ENCODE results near the gene ARPC2.

Gene ARPC2
- long read RNA-seq, transcript ARPC2-202 (11 exons, 1,505 nt) = major isoform, 1,033 of 1,557 reads
- long read RNA-seq, transcript ARPC2-217 (5 exons, 1,039 nt) = minor isoform, 71 of 1,557 reads
- long read RNA-seq, transcript ARPC2-201 (10 exons, 1,605 nt) = minor isoform, 10 of 1,557 reads
- long read RNA-seq, partial matches to known transcripts = 346 of 1,557 reads
- long read RNA-seq, other reads (novel, unspliced or antisense) = 97 of 1,557 reads

DNA sequence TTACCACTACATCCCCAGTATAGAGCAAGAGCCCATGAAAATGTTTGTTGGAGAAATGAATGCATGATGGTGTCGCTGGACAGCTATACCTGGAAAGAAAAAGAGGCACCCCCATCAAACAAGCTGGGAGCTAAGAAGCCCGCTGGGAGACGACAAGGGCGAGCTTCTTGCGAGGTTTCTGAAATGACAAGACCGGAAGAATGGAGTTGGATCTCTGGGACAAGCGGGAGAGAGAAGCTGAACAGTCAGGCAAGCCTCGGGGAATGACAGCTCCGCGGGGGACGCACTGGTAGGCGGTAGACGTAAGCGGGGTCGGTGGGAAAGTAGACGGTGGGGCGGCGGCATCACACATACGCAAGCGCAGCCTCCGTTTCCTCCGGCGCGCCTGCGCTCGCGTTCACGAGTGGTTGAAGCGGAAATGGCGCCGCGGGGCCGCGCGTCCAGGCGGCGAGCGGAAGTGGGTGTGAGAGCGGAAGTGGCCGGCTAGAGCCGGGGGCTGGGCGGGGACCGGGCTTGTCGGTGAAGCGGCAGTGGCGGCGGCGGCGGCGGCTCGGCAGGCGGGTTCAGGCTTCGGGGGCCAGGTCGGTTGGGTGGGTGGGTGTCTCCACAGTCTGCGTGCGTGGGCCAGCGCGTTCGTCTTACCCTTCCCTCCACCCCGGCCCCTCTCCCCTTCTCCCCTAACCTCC lies at the start of gene ARPC2:
Gene ARPC2 (plus strand): TSS at position 516 of the 686 bp plus-strand sequence. CDS start 282 bp downstream, outside the sequence.
- H3K27ac ChIP-seq (replicated peaks) = peak within 1 kb of the TSS; percentile 97
- peak within 1 kb of the TSS; percentile 92 for H3K4me3 ChIP-seq (replicated peaks; ENCODE audit: insufficient read depth, low read length)
- peak; percentile 84 to 93 for DNase-seq (ENCODE audit: low read depth in 1 of 2, low spot score in 1 of 2)
- TF ChIP-seq, protein P1, sequence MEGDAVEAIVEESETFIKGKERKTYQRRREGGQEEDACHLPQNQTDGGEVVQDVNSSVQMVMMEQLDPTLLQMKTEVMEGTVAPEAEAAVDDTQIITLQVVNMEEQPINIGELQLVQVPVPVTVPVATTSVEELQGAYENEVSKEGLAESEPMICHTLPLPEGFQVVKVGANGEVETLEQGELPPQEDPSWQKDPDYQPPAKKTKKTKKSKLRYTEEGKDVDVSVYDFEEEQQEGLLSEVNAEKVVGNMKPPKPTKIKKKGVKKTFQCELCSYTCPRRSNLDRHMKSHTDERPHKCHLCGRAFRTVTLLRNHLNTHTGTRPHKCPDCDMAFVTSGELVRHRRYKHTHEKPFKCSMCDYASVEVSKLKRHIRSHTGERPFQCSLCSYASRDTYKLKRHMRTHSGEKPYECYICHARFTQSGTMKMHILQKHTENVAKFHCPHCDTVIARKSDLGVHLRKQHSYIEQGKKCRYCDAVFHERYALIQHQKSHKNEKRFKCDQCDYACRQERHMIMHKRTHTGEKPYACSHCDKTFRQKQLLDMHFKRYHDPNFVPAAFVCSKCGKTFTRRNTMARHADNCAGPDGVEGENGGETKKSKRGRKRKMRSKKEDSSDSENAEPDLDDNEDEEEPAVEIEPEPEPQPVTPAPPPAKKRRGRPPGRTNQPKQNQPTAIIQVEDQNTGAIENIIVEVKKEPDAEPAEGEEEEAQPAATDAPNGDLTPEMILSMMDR (IDR thresholded peaks at IDR 0.05; ENCODE audit: insufficient read depth, low read length) = no peak
- TF ChIP-seq POLR2AphosphoS5 (IDR thresholded peaks at IDR 0.05; ENCODE audit: low read depth) (peak; percentile 76; the same call in 1 of the 2 replicates), SPI1 (IDR thresholded peaks at IDR 0.05; ENCODE audit: borderline replicate concordance, low read depth) (peak; percentile 98), GABPA (IDR thresholded peaks at IDR 0.05; ENCODE audit: low read depth) (peak; percentile 82)
- TF ChIP-seq, protein P2, sequence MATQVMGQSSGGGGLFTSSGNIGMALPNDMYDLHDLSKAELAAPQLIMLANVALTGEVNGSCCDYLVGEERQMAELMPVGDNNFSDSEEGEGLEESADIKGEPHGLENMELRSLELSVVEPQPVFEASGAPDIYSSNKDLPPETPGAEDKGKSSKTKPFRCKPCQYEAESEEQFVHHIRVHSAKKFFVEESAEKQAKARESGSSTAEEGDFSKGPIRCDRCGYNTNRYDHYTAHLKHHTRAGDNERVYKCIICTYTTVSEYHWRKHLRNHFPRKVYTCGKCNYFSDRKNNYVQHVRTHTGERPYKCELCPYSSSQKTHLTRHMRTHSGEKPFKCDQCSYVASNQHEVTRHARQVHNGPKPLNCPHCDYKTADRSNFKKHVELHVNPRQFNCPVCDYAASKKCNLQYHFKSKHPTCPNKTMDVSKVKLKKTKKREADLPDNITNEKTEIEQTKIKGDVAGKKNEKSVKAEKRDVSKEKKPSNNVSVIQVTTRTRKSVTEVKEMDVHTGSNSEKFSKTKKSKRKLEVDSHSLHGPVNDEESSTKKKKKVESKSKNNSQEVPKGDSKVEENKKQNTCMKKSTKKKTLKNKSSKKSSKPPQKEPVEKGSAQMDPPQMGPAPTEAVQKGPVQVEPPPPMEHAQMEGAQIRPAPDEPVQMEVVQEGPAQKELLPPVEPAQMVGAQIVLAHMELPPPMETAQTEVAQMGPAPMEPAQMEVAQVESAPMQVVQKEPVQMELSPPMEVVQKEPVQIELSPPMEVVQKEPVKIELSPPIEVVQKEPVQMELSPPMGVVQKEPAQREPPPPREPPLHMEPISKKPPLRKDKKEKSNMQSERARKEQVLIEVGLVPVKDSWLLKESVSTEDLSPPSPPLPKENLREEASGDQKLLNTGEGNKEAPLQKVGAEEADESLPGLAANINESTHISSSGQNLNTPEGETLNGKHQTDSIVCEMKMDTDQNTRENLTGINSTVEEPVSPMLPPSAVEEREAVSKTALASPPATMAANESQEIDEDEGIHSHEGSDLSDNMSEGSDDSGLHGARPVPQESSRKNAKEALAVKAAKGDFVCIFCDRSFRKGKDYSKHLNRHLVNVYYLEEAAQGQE (IDR thresholded peaks at IDR 0.05; ENCODE audit: insufficient replicate concordance, low read depth) = peak; percentile 15
- H3K27me3 ChIP-seq (ENCODE audit: insufficient read depth, poor library complexity, severe bottlenecking) = no peaks in the 10 kb centered on the region

DNA sequence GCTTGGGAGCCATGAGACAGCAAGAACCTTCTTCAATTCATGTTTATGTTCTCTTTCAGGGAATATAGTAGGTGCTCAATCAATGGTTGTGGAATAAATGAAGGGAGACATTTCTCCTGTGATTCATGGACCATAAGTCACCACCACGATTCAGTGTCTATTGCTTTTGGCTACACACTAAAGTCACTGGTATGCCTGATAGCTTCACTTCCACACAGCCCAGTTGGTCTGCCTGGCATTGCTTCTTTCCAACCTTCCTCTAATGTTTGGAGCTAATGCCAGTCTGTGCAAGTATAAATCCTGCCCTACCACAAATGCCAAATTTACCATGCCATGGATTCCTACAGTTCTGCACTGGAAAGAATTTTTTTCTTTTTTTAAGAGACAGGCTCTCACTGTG lies 49.0 kb upstream of the ARPC2 start:
- no peak for DNase-seq (ENCODE audit: low read depth in 1 of 2, low spot score in 1 of 2)
- TF ChIP-seq POLR2AphosphoS5 (IDR thresholded peaks at IDR 0.05; ENCODE audit: low read depth) (no peak), SPI1 (IDR thresholded peaks at IDR 0.05; ENCODE audit: borderline replicate concordance, low read depth) (no peak), GABPA (IDR thresholded peaks at IDR 0.05; ENCODE audit: low read depth) (no peak)
- TF ChIP-seq, protein P2 (IDR thresholded peaks at IDR 0.05; ENCODE audit: insufficient replicate concordance, low read depth) = no peak
- TF ChIP-seq, protein P1 (IDR thresholded peaks at IDR 0.05; ENCODE audit: insufficient read depth, low read length) = no peak
- Histone ChIP-seq H3K4me3 (replicated peaks; ENCODE audit: insufficient read depth, low read length) (no peak overlapping the region), H3K27me3 (ENCODE audit: insufficient read depth, poor library complexity, severe bottlenecking) (no peaks in the 10 kb centered on the region), H3K27ac (replicated peaks) (no peak overlapping the region)

DNA sequence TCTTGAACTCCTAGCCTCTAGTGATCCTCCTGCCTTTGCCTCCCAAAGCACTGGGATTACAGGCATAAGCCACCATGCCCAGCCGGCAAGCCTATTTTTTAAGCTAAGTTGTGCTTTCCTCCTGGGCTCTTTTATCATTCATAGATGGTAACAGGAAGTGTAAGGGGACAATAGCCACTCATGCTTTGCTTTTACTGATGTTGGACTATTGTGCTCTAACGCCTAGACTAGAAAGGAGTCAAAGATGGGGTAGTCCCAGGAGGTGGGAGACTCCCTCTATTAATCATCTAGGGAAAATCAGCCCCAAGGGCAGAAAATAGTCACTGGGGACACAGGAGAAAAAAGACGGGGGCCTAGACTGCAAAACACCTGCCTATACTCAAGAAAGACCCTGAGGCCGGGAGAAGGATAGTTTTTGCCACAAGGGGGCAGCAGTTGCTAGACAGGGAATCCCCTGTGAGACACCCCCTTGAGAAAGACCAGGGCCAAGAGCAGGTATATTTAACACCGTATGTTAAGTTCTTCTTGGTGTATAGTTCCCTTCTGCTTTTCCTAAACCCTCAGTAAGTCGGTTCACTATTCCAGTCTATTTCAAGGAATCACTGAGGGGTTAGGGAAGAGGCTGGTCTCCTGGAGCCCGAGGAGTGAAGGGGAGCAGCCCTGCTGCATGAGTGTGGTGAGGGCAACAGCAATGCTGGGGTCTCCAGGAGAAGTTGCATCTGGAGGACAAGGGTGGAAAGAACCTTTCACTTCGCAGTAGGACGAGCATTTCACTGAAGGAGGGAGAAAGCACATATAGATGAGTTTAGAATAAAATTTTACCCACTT lies 48.1 kb upstream of the ARPC2 start:
- DNase-seq (ENCODE audit: low read depth in 1 of 2, low spot score in 1 of 2) = peak in 1 of 2 experiments; percentile 54
- no peak overlapping the region for H3K27ac ChIP-seq (replicated peaks)
- no peak overlapping the region for H3K4me3 ChIP-seq (replicated peaks; ENCODE audit: insufficient read depth, low read length)
- H3K27me3 ChIP-seq (ENCODE audit: insufficient read depth, poor library complexity, severe bottlenecking) = no peaks in the 10 kb centered on the region
- TF ChIP-seq, protein P2 (IDR thresholded peaks at IDR 0.05; ENCODE audit: insufficient replicate concordance, low read depth) = no peak
- TF ChIP-seq, protein P1 (IDR thresholded peaks at IDR 0.05; ENCODE audit: insufficient read depth, low read length) = peak; percentile 61
